Neutrophil (primary cell): ENCODE measurements around the gene ITM2C.

Experiments used
- H3K27ac ChIP-seq: fragments of 200-600 bp; sonication (generic); 2 replicates; pipeline ENCODE4 v1.5.1; 2016; ENCODE audit warnings: mild to moderate bottlenecking, moderate library complexity
- H3K27me3 ChIP-seq: fragments of 200-600 bp; sonication (generic); 2 replicates; pipeline ENCODE4 v1.6.0; 2016; ENCODE audit warnings: mild to moderate bottlenecking
- H3K36me3 ChIP-seq: fragments of 200-600 bp; sonication (generic); 2 replicates; pipeline ENCODE4 v1.5.1; 2017
- H3K4me1 ChIP-seq, 2 experiments: fragments of 200-600 bp in 1 of 2; sonication (generic) in 1 of 2; 1 replicate in 1 of 2; 2 replicates in 1 of 2; pipeline versions ENCODE4 v1.5.1 to v1.6.1; 2013 to 2016; ENCODE audit warnings: low read depth in 1 of 2, low read length in 1 of 2, mild to moderate bottlenecking in 1 of 2, moderate library complexity in 1 of 2; ENCODE audit not compliant: control insufficient read depth in 1 of 2, insufficient read depth in 1 of 2
- H3K4me3 ChIP-seq, 2 experiments: fragments of 200-600 bp in 1 of 2; sonication (generic) in 1 of 2; 1 replicate in 1 of 2; 2 replicates in 1 of 2; pipeline ENCODE4 v1.5.1; 2013 to 2016; ENCODE audit warnings: low read depth in 1 of 2, low read length in 1 of 2, mild to moderate bottlenecking in 1 of 2, moderate library complexity in 1 of 2
- H3K9me3 ChIP-seq: fragments of 200-600 bp; sonication (generic); 2 replicates; pipeline ENCODE4 v1.5.1; 2016
- CTCF ChIP-seq: fragments of 200-600 bp; sonication (generic); IDR thresholded peaks from 2 replicates; pipeline ENCODE4 v1.5.1; 2016; ENCODE audit warnings: antibody characterized with exemption

Gene ITM2C

GRCh38 chr2:230891064-230891463 lies 26.3 kb downstream of the ITM2C start:
- no peak overlapping the region for H3K4me3 ChIP-seq
- peaks cover 0 to 4% of the 10 kb centered on the region in 2 experiments for H3K4me1 ChIP-seq
- H3K27me3 ChIP-seq = no peaks in the 10 kb centered on the region
- no peak overlapping the region for H3K27ac ChIP-seq
- H3K9me3 ChIP-seq = no peaks in the 10 kb centered on the region
- no peaks in the 10 kb centered on the region for H3K36me3 ChIP-seq
- TF ChIP-seq CTCF = no peak

DNA sequence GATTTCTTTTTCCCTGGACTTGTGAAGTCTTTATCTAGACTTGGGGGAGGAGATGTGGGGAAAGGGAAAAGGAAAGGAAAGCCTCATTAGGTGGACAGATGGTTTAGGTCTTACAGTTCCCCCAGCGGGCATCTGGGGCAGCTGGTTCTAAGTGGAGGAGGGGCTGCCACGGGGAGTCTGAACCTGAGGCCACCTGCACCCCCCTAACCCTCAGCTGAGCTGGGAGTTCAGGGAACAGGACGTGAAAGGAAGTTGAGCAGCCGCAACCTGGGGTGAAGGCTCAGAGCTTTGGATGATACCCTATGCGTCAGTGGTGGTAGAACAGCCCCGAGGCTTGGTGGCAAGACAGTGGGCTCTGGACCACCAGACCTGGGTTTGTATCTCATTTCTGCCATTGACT lies 26.8 kb downstream of the ITM2C start:
- H3K9me3 ChIP-seq = no peaks in the 10 kb centered on the region
- no peaks in the 10 kb centered on the region for H3K36me3 ChIP-seq
- no peak overlapping the region for H3K4me3 ChIP-seq
- H3K4me1 ChIP-seq = peaks cover 0 to 4% of the 10 kb centered on the region in 2 experiments
- no peaks in the 10 kb centered on the region for H3K27me3 ChIP-seq
- TF ChIP-seq CTCF = no peak
- no peak overlapping the region for H3K27ac ChIP-seq

DNA sequence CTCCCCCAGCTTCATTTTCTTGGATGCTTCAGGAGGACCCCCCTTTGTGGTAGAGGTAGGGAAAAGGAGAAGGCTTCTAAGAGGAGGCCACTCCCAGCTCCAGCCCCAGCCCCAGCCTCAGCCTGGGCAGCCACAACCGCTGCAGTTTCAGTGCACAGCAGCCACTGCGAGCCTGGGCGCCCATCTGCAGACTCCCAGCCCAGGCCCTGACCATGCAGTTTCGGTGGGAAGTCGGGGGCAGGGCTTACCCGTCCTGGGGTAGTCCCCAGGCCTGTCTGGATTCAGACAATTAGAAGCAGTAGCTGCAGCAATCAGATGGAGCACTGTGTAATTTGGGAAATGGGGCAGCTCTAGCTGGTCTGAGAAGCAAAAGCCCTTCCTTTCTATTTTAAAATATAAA lies 28.6 kb downstream of the ITM2C start:
- peaks cover 0 to 4% of the 10 kb centered on the region in 2 experiments for H3K4me1 ChIP-seq
- no peaks in the 10 kb centered on the region for H3K36me3 ChIP-seq
- no peaks in the 10 kb centered on the region for H3K27me3 ChIP-seq
- H3K27ac ChIP-seq = no peak overlapping the region
- no peaks in the 10 kb centered on the region for H3K9me3 ChIP-seq
- H3K4me3 ChIP-seq = no peak overlapping the region
- TF ChIP-seq CTCF = no peak

GRCh38 chr2:230893841-230894781 lies 29.4 kb downstream of the ITM2C start:
- Histone ChIP-seq H3K4me3 (no peak overlapping the region), H3K27me3 (no peaks in the 10 kb centered on the region), H3K9me3 (no peaks in the 10 kb centered on the region), H3K4me1 (peaks cover 0 to 4% of the 10 kb centered on the region in 2 experiments), H3K27ac (no peak overlapping the region), H3K36me3 (no peaks in the 10 kb centered on the region)
- TF ChIP-seq CTCF = no peak

DNA sequence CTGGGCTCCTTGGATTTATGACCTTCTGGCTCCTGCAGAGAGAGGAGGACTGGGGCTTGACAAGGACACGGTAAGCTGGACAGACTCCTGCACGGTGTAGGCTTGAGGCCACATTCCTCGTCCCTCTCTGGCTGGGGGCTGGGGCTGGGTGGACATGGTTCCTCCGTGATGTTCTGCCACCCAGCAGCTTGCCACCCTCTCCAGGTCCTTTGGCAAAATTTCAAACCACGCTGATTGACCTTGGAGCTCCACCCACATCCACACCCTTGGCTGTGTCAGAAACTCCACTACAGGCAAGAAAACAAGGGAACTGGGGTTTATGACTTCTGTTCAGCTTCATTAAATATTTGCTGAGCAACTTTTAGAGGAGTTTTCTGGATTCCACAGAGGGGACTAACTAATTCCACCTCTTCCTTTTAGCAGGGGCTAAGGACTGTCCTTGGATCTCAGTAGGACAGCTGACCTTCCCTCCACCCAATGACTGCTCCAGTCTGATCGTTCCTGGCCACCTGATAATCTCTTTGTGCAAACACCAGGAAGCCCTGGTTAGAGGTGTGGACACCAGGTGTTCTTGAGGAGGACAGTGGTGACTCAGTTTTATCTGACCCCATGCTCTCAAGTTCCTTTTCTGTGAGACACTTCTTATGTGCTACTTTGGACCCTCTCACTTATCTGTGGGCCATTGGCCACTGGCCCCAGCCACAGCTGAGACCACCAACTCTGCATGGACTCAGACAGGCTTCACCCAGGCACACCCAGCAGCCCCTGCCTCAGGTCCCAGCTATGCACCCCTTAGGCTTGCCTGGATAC lies 31.0 kb downstream of the ITM2C start:
- no peak for TF ChIP-seq CTCF
- Histone ChIP-seq H3K27ac (no peak overlapping the region), H3K4me3 (no peak overlapping the region), H3K4me1 (peaks cover 0 to 4% of the 10 kb centered on the region in 2 experiments), H3K27me3 (no peaks in the 10 kb centered on the region), H3K9me3 (no peaks in the 10 kb centered on the region), H3K36me3 (no peaks in the 10 kb centered on the region)
